GM21447 (cell line): ENCODE measurements around the gene SCOC.

Experiments used
- ATAC-seq: cut with Tn5 transposase; IDR thresholded peaks from one replicate; pipeline ENCODE4 v1.9.1; 2021; ENCODE audit not compliant: unreplicated experiment

SCOC gene

GRCh38 chr4:140373328-140374129 is at the start of gene SCOC:
Gene SCOC (plus strand): TSS chr4:140373646. CDS start chr4:140379171, 5,525 bp downstream.
- ATAC-seq: peak; percentile 94

- no peak for ATAC-seq
These were observed 47.0 kb upstream of the SCOC start for GRCh38 chr4:140326395-140326993.

- ATAC-seq: no peak
These were observed 43.0 kb upstream of the SCOC start for GRCh38 chr4:140330311-140330900.

- no peak for ATAC-seq
These were observed 42.2 kb upstream of the SCOC start for GRCh38 chr4:140331245-140331644.

GRCh38 chr4:140331876-140332275 is 41.6 kb upstream of the SCOC start:
- ATAC-seq: no peak

GRCh38 chr4:140332734-140333133 is 40.7 kb upstream of the SCOC start:
- ATAC-seq: no peak

GRCh38 chr4:140333523-140333922 is 39.9 kb upstream of the SCOC start:
- no peak for ATAC-seq

GRCh38 chr4:140335076-140335475 is 38.4 kb upstream of the SCOC start:
- ATAC-seq: no peak

GRCh38 chr4:140336730-140337129 is 36.7 kb upstream of the SCOC start:
- ATAC-seq: no peak

- ATAC-seq: no peak
These were observed 30.8 kb upstream of the SCOC start for GRCh38 chr4:140342620-140343019.

- peak; percentile 90 for ATAC-seq
These were observed 30.1 kb upstream of the SCOC start for GRCh38 chr4:140343303-140343702.

- no peak for ATAC-seq
These were observed 29.3 kb upstream of the SCOC start for GRCh38 chr4:140344101-140344500.

- no peak for ATAC-seq
These were observed 28.8 kb upstream of the SCOC start for GRCh38 chr4:140344621-140345020.

- no peak for ATAC-seq
These were observed 27.3 kb upstream of the SCOC start for GRCh38 chr4:140346136-140346535.

- no peak for ATAC-seq
These were observed 23.6 kb upstream of the SCOC start for GRCh38 chr4:140349816-140350215.

GRCh38 chr4:140351093-140352075 is 22.1 kb upstream of the SCOC start:
- no peak for ATAC-seq

- no peak for ATAC-seq
These were observed 19.7 kb upstream of the SCOC start for GRCh38 chr4:140353786-140354185.

- ATAC-seq: no peak
These were observed 18.2 kb upstream of the SCOC start for GRCh38 chr4:140355288-140355687.

- no peak for ATAC-seq
These were observed 15.6 kb upstream of the SCOC start for GRCh38 chr4:140357868-140358267.

- ATAC-seq: no peak
These were observed 15.2 kb upstream of the SCOC start for GRCh38 chr4:140358281-140358680.
